Measurements from ENCODE around the gene TBC1D8. TPM values are rescaled to one million over a fixed set of nuclear protein-coding genes. Genes with fewer than 3 reads are reported as not detected.

Gene TBC1D8
- total and polyA plus RNA-seq, 9 of the 15 experiments (the other 6 are each of a cell fraction or from before 2014, with no cell fraction given) = 0.36 to 1.3 (median 0.82) TPM

GRCh38 chr2:101175991-101176390, 24.8 kb upstream of the TBC1D8 start:
- no peaks in the 10 kb centered on the region for H3K79me2 ChIP-seq (ENCODE audit: control insufficient read depth, insufficient read depth, low read length)
- H3K4me3 ChIP-seq = no peak overlapping the region
- WGBS (ENCODE audit: insufficient coverage, low coverage, missing lambda C conversion rate) = 0% methylated on average over 3 of the region's 3 CpGs
- H3K27me3 ChIP-seq (ENCODE audit: control insufficient read depth in 2 of 2, insufficient read depth in 2 of 2, low read length in 2 of 2) = peaks cover 0 to 13% of the 10 kb centered on the region in 2 experiments; a peak in 2 of 5 replicates
- no peaks in the 10 kb centered on the region for H3K36me3 ChIP-seq (ENCODE audit: control insufficient read depth, insufficient read depth, low read length)
- H3K4me2 ChIP-seq (ENCODE audit: insufficient read depth, low read length) = no peak overlapping the region
- H3K9me1 ChIP-seq (ENCODE audit: control insufficient read depth, insufficient read depth, low read length) = no peaks in the 10 kb centered on the region
- ChIA-PET POLR2A (interaction anchor here (0.8 kb wide), 1 partner anchor 143 kb away, joined by 3 read pairs; no protein-coding TSS in a partner anchor), CTCF (ENCODE audit: low intra/inter-chr PET ratio) (no interaction called here)
- no peaks in the 10 kb centered on the region for H4K20me1 ChIP-seq (replicated peaks; ENCODE audit: control insufficient read depth, insufficient read depth, low read length)
- no TSS peak for BruUV-seq (replicated peaks)
- H3K9me3 ChIP-seq (replicated peaks; ENCODE audit: control insufficient read depth, insufficient read depth, low read depth, low read length) = no peaks in the 10 kb centered on the region
- H3K27ac ChIP-seq (ENCODE audit: extremely low read depth, low read depth, low read length) = no peak overlapping the region
- DNase-seq (ENCODE audit: extremely low read depth in 1 of 4, low spot score in 3 of 4) (no peak), FAIRE-seq (no peak), ATAC-seq (no peak)
- in situ Hi-C loops (cut with MboI) (no loop called here), intact Hi-C loops (cut with micrococcal nuclease) (no loop called here)
- no peaks in the 10 kb centered on the region for H3K4me1 ChIP-seq (replicated peaks in 1 of 2; ENCODE audit: control insufficient read depth in 2 of 2, insufficient read depth in 2 of 2, low read length in 2 of 2)
- H2AFZ ChIP-seq (ENCODE audit: low read depth, low read length) = no peak overlapping the region
- H3K9ac ChIP-seq (ENCODE audit: insufficient read depth in 1 of 2, low read depth in 2 of 2, low read length in 2 of 2) = no peak overlapping the region
- no peak for TF ChIP-seq ZNF280B (CRISPR knock-in tag; IDR thresholded peaks at IDR 0.05)
- TF ChIP-seq PRDM10 (IDR thresholded peaks at IDR 0.05; ENCODE audit: partially characterized antibody) = no peak
- no peak for TF ChIP-seq MBD1 (CRISPR knock-in tag; IDR thresholded peaks at IDR 0.05)
- TF ChIP-seq ZNF212 (CRISPR knock-in tag; IDR thresholded peaks at IDR 0.05) = no peak
- TF ChIP-seq PCBP1 (IDR thresholded peaks at IDR 0.05; ENCODE audit: low read depth, low read length, poor library complexity, severe bottlenecking) = no peak
- TF ChIP-seq CBX5 (IDR thresholded peaks at IDR 0.05; ENCODE audit: borderline replicate concordance, low read depth) = no peak
- TF ChIP-seq ARID2 (IDR thresholded peaks at IDR 0.05) = no peak
- no peak for TF ChIP-seq HCFC1 (IDR thresholded peaks at IDR 0.05; ENCODE audit: low read depth, low read length)
- TF ChIP-seq TFAM (CRISPR knock-in tag; conservative IDR thresholded peaks at IDR 0.05) = no peak

Data from K562 (cell line).